Tibial nerve (tissue), 4 donors: Measurements from ENCODE around the gene TSC22D1.

Experiments
- CTCF ChIP-seq, 5 experiments: fragments of 200-600 bp in 3 of 5; fragments of 450-650 bp in 2 of 5; sonication (generic) in 3 of 5; IDR thresholded peaks; one replicate each; pipeline ENCODE4 v1.5.1; 2016 to 2019; ENCODE audit warnings: antibody characterized with exemption in 5 of 5, mild to moderate bottlenecking in 3 of 5, moderate library complexity in 2 of 5
- EP300 ChIP-seq, 2 donors: sonication (generic); formaldehyde crosslinking; IDR thresholded peaks; one replicate each; pipeline ENCODE4 v1.6.1; 2017; ENCODE audit warnings: antibody characterized with exemption in 2 of 2, mild to moderate bottlenecking in 1 of 2
- POLR2A ChIP-seq, 2 donors: fragments of 450-650 bp; IDR thresholded peaks; one replicate each; pipeline ENCODE4 v1.6.1; 2017; ENCODE audit warnings: antibody characterized with exemption in 2 of 2, mild to moderate bottlenecking in 2 of 2, moderate library complexity in 2 of 2

GRCh38 chr13:44573071-44573470 lies 3.1 kb downstream of the TSC22D1 start:
- no peak for TF ChIP-seq CTCF (IDR thresholded peaks at IDR 0.05)
- no peak for TF ChIP-seq EP300 (IDR thresholded peaks at IDR 0.05)
- TF ChIP-seq POLR2A (IDR thresholded peaks at IDR 0.05): no peak
